Testis (tissue), 3 donors: ENCODE measurements around the gene MYO7B. TPM values are rescaled to one million over a fixed set of nuclear protein-coding genes. Genes with fewer than 3 reads are reported as not detected.

Experiments
- DNase-seq: peaks from one replicate; pipeline ENCODE4 v3.0.0-alpha.2; 2019
- H3K27ac ChIP-seq, 2 donors: fragments of 200-600 bp; sonication (generic); one replicate each; pipeline ENCODE4 v1.5.1; 2019
- H3K27me3 ChIP-seq: fragments of 200-600 bp; sonication (generic); one replicate; pipeline ENCODE4 v1.5.1; 2019
- H3K36me3 ChIP-seq: fragments of 200-600 bp; sonication (generic); one replicate; pipeline ENCODE4 v1.5.1; 2017; ENCODE audit warnings: low read depth; ENCODE audit errors: missing control alignments
- H3K4me1 ChIP-seq: fragments of 200-600 bp; sonication (generic); one replicate; pipeline ENCODE4 v1.5.1; 2019
- H3K4me3 ChIP-seq, 2 donors: fragments of 200-600 bp; sonication (generic); one replicate each; pipeline ENCODE4 v1.5.1; 2017 to 2019
- H3K9me3 ChIP-seq: fragments of 200-600 bp; sonication (generic); one replicate; pipeline ENCODE4 v1.5.1; 2017
- CTCF ChIP-seq, 3 experiments: fragments of 450-650 bp in 2 of 3; fragments of 200-600 bp in 1 of 3; sonication (generic) in 1 of 3; IDR thresholded peaks; one replicate each; pipeline ENCODE4 v1.5.1; 2016 to 2019; ENCODE audit warnings: antibody characterized with exemption in 3 of 3, mild to moderate bottlenecking in 2 of 3, moderate library complexity in 1 of 3
- POLR2A ChIP-seq: fragments of 450-650 bp; IDR thresholded peaks from one replicate; pipeline ENCODE4 v1.6.1; 2017; ENCODE audit warnings: antibody characterized with exemption, mild to moderate bottlenecking, moderate library complexity
- WGBS, 2 donors: methylation state at CpG; one replicate each; pipeline ENCODE4 v1.1.5; 2018; 5-methylcytosine and 5-hydroxymethylcytosine counted together
- intact Hi-C: fragments of 100-400 bp; cut with DNase I; formaldehyde crosslinking; loops from one replicate; pipeline ENCODE4 v1.15.1; 2023; ENCODE audit warnings: low total_unique reads
- polyA plus RNA-seq: library from polyadenylated mRNA; stranded (reverse); fragments of 350-450 nt; fragmentation: Illumina TruSeq; extraction: RNeasy Lipid Tissue Mini Kit (QIAGEN cat#74804); gene quantifications from one replicate; pipeline ENCODE4 v1.2.3, GENCODE V29; 2014; ENCODE audit warnings: low read depth, low replicate concordance; ENCODE audit not compliant: insufficient read depth
- total RNA-seq, 2 donors: library from RNA; depleted of rRNA; stranded (reverse); fragments of >200 nt; gene quantifications; one replicate each; pipeline ENCODE4 v1.2.3, GENCODE V29; 2016

MYO7B gene
- total and polyA plus RNA-seq, 3 donors from 2014 or later, result 3.6 to 5.6 (median 4.2) TPM

- no peak for DNase-seq
- WGBS, 2 donors, result 95 to 98% methylated on average over 6 to 12 of the region's 12 CpGs
- Histone ChIP-seq H3K4me1 (peaks cover 12% of the 10 kb centered on the region), H3K9me3 (no peaks in the 10 kb centered on the region), H3K27me3 (no peaks in the 10 kb centered on the region), H3K4me3 (no peak overlapping the region), H3K27ac (no peak overlapping the region), H3K36me3 (no peaks in the 10 kb centered on the region)
- TF ChIP-seq CTCF (IDR thresholded peaks at IDR 0.05), result no peak
- no peak for TF ChIP-seq POLR2A
- intact Hi-C loops, result no loop called here
Observed at GRCh38 chr2:127565261-127566138, 30.0 kb downstream of the MYO7B start.

GRCh38 chr2:127566139-127566417, 30.6 kb downstream of the MYO7B start:
- H3K9me3 ChIP-seq, result no peaks in the 10 kb centered on the region
- no peak for DNase-seq
- no peak for TF ChIP-seq CTCF (IDR thresholded peaks at IDR 0.05)
- TF ChIP-seq POLR2A, result no peak
- H3K27ac ChIP-seq, result no peak overlapping the region
- H3K4me3 ChIP-seq, result no peak overlapping the region
- H3K4me1 ChIP-seq, result peaks cover 12% of the 10 kb centered on the region
- intact Hi-C loops, result no loop called here
- H3K27me3 ChIP-seq, result no peaks in the 10 kb centered on the region
- WGBS, 2 donors, result 88 to 100% methylated on average over 4 to 5 of the region's 5 CpGs
- no peaks in the 10 kb centered on the region for H3K36me3 ChIP-seq

- TF ChIP-seq CTCF (IDR thresholded peaks at IDR 0.05) (no peak), POLR2A (no peak)
- intact Hi-C loops, result no loop called here
- WGBS, 2 donors, result 90 to 92% methylated on average over 2 to 10 of the region's 10 CpGs
- no peaks in the 10 kb centered on the region for H3K36me3 ChIP-seq
- no peak overlapping the region for H3K4me3 ChIP-seq
- H3K9me3 ChIP-seq, result no peaks in the 10 kb centered on the region
- no peaks in the 10 kb centered on the region for H3K27me3 ChIP-seq
- peaks cover 12% of the 10 kb centered on the region for H3K4me1 ChIP-seq
- no peak overlapping the region for H3K27ac ChIP-seq
- no peak for DNase-seq
Observed at GRCh38 chr2:127566576-127566975, 31.1 kb downstream of the MYO7B start.

- H3K36me3 ChIP-seq, result no peaks in the 10 kb centered on the region
- no peak overlapping the region for H3K27ac ChIP-seq
- no peak overlapping the region for H3K4me3 ChIP-seq
- no peaks in the 10 kb centered on the region for H3K9me3 ChIP-seq
- 78 to 93% methylated on average over 5 of the region's 5 CpGs for WGBS, 2 donors
- peaks cover 12% of the 10 kb centered on the region for H3K4me1 ChIP-seq
- TF ChIP-seq CTCF (IDR thresholded peaks at IDR 0.05) (no peak), POLR2A (no peak)
- intact Hi-C loops, result no loop called here
- no peak for DNase-seq
- H3K27me3 ChIP-seq, result no peaks in the 10 kb centered on the region
Observed at GRCh38 chr2:127567351-127567854, 31.9 kb downstream of the MYO7B start.

- intact Hi-C loops, result no loop called here
- TF ChIP-seq POLR2A (no peak), CTCF (IDR thresholded peaks at IDR 0.05) (no peak)
- H3K4me1 ChIP-seq, result peaks cover 12% of the 10 kb centered on the region
- no peaks in the 10 kb centered on the region for H3K27me3 ChIP-seq
- H3K4me3 ChIP-seq, result no peak overlapping the region
- H3K9me3 ChIP-seq, result no peaks in the 10 kb centered on the region
- no peak for DNase-seq
- WGBS, 2 donors, result 88 to 91% methylated on average over 6 of the region's 6 CpGs
- no peaks in the 10 kb centered on the region for H3K36me3 ChIP-seq
- H3K27ac ChIP-seq, result no peak overlapping the region
Observed at GRCh38 chr2:127568128-127568527, 32.6 kb downstream of the MYO7B start.
